ENCODE results near the gene SRP54.

Gene SRP54

DNA sequence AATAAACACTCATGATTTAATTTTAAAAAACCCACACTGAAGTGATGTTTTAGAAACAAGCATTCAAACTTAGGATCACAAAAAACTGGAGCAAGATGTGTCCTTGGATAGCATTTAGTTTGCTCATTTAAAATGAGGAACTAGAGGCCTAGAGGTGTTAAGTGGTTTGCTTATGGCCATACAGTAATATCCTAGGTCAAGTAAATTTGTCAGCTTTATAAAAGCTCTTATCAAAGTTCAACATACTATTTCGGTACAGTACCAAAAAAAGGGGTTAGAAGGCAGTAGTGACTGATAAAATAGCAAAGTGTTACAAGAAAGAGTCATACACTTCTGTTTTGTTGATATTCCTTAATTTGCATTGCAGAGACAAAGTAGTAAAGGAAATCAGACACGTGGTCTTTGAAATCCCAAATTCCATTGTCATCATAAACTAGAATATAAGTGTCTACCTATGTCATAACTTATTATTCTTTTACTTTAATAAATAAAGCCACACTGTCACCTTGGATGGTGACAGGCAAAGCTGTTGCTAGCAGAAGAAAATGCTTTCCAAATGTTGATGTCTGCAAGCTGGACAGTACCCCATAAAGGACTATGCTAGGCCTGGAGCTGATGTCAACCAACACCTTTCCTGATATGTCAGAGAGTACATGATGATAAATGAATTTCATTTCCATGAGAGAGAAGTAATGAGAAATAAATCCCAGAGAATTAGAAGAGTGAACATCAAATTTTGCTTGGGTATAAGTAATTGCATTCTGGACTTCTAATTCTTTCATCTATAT lies 17.6 kb upstream of the SRP54 start:
- DNase-seq (ENCODE audit: low read depth, low spot score), result no peak

DNA sequence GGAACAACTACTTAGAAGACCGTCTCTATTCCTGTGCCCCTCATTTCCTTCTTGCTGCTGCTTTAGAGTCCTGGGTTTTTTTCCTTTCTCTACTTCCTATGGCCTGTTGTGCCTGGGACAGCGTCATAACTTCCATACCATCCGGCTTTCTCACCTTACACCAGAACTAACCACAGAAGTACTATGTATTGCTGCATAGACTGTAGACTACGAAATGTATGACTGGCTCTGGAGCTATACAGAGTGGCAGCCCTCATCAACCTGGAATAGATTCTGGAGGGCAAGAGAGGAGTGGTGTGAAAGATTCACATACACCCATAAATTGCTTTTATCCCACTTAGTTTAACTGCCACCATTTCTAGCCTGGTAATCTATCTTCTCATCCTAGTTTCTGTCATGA lies 16.9 kb upstream of the SRP54 start:
- ChIA-PET POLR2A (no interaction called here), CTCF (no interaction called here)
- H3K4me3 ChIP-seq (ENCODE audit: low read depth, low read length), result no peak overlapping the region
- TF ChIP-seq, protein P1, sequence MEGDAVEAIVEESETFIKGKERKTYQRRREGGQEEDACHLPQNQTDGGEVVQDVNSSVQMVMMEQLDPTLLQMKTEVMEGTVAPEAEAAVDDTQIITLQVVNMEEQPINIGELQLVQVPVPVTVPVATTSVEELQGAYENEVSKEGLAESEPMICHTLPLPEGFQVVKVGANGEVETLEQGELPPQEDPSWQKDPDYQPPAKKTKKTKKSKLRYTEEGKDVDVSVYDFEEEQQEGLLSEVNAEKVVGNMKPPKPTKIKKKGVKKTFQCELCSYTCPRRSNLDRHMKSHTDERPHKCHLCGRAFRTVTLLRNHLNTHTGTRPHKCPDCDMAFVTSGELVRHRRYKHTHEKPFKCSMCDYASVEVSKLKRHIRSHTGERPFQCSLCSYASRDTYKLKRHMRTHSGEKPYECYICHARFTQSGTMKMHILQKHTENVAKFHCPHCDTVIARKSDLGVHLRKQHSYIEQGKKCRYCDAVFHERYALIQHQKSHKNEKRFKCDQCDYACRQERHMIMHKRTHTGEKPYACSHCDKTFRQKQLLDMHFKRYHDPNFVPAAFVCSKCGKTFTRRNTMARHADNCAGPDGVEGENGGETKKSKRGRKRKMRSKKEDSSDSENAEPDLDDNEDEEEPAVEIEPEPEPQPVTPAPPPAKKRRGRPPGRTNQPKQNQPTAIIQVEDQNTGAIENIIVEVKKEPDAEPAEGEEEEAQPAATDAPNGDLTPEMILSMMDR (IDR thresholded peaks at IDR 0.05; ENCODE audit: insufficient read depth, low read length, missing control alignments), result no peak
- no peak for DNase-seq (ENCODE audit: low read depth, low spot score)

More for the DNA sequence above, 17.6 kb upstream of the SRP54 start:
- POLR2A ChIA-PET, result interaction anchor here (0.6 kb wide), 1 partner anchor 18 kb away, joined by 3 read pairs; no protein-coding TSS in a partner anchor
- TF ChIP-seq, protein P1 (IDR thresholded peaks at IDR 0.05; ENCODE audit: insufficient read depth, low read length, missing control alignments), result no peak
- CTCF ChIA-PET, result no interaction called here
- no peak overlapping the region for H3K4me3 ChIP-seq (ENCODE audit: low read depth, low read length)

DNA sequence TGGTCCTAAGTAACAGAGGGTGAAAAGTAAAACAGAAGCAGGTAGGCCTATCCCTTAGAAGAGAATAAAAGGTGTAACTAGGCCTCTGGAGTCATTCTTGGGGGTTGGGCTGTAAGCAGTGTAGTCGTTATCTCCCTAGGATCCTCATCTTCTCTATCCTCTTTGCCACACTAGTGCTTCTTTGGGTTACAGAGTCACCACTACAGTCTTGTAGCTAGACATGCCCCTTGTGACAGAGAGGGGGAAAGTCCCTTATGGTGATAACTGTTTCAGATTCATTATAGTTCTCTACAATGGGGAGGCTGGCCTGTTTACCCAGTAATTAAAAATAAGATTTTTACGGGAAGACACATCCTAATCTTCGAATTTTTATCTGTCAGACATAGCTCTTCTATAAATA lies 16.4 kb upstream of the SRP54 start:
- H3K4me3 ChIP-seq (ENCODE audit: low read depth, low read length), result no peak overlapping the region
- ChIA-PET POLR2A (no interaction called here), CTCF (no interaction called here)
- TF ChIP-seq, protein P1 (IDR thresholded peaks at IDR 0.05; ENCODE audit: insufficient read depth, low read length, missing control alignments), result no peak
- no peak for DNase-seq (ENCODE audit: low read depth, low spot score)

DNA sequence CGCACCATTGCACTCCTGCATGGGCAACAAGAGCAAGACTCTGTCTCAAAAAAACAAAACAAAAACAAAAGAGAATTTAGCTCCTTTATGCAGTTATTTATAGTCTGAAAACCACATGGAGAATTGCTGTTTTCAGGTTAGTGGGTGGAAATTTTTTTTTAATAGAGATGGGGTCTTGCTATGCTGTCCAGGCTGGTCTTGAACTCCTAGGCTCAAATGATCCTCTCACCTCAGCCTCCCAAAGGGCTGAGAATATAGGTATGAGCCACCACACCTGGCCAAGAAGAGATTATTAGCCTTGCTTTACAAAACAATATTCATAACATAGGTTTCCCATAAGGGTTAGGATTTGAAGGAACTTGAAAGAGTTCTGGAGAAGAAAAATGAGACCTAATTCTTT lies 12.1 kb upstream of the SRP54 start:
- H3K4me3 ChIP-seq (ENCODE audit: low read depth, low read length), result no peak overlapping the region
- ChIA-PET POLR2A (no interaction called here), CTCF (interaction anchor here (1.4 kb wide), 1 partner anchor 11 kb away, joined by 8 read pairs; no protein-coding TSS in a partner anchor)
- DNase-seq (ENCODE audit: low read depth, low spot score), result no peak
- TF ChIP-seq, protein P1 (IDR thresholded peaks at IDR 0.05; ENCODE audit: insufficient read depth, low read length, missing control alignments), result no peak

DNA sequence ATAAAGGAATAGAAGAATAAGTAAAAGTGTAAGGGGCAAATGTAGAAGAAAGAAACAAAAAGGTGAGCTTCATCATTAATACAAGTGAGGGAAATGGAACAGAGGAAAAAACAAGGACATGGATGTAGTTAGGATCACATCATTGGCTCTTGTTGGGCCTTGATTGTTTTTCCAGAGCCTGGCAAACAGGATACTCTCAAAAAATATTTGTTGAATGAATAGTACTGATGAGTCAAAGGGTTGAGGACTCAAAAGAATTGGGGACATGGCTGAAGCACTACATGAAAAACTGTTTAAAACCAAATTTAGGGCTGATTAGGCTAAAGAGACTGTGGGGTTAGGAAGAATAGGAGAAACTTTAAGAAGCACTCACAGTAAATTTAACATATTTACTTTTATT lies 11.4 kb upstream of the SRP54 start:
- CTCF ChIA-PET, result interaction anchor here (0.8 to 1.4 kb wide), 2 partner anchors 10 to 12 kb away, joined by 3 to 8 read pairs; no protein-coding TSS in a partner anchor
- POLR2A ChIA-PET, result no interaction called here
- TF ChIP-seq, protein P1 (IDR thresholded peaks at IDR 0.05; ENCODE audit: insufficient read depth, low read length, missing control alignments), result no peak
- DNase-seq (ENCODE audit: low read depth, low spot score), result no peak
- no peak overlapping the region for H3K4me3 ChIP-seq (ENCODE audit: low read depth, low read length)

DNA sequence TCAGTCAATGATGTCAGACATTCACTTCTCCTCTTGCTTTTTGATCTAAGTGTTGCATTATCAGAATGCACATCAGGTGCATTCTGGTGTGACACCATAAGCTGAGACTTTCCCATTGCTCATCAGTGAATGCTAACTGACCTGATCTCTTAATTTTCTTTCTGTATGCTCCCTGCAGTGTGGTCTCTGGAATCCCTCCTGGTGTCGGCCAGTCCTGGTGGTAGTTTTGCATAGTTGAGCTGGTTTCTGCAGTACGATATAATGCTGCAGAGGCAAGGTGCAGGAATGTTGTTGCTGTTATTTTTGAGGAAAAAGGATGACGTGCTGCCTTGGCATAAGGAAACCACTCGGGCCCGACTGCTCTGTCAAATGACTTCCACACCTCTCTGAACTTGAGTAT lies 11.0 kb upstream of the SRP54 start:
- no peak for DNase-seq (ENCODE audit: low read depth, low spot score)
- TF ChIP-seq, protein P1 (IDR thresholded peaks at IDR 0.05; ENCODE audit: insufficient read depth, low read length, missing control alignments), result no peak
- CTCF ChIA-PET, result interaction anchor here (0.8 to 1.4 kb wide), 2 partner anchors 10 to 13 kb away, joined by 3 to 8 read pairs; no protein-coding TSS in a partner anchor
- H3K4me3 ChIP-seq (ENCODE audit: low read depth, low read length), result no peak overlapping the region
- POLR2A ChIA-PET, result no interaction called here

All from AG04449 (cell line).